Kasumi-1 (cell line): ENCODE results near the gene NUSAP1.
"Not testable (repeated sequence)": the region's sequence is repeated elsewhere in the genome, so short reads cannot be mapped to it uniquely, and the experiment has no call there.

Experiments
- DNase-seq, 2 experiments: peaks; one replicate each; lab custom pipeline; 2025; lab: John Stamatoyannopoulos, UW

The NUSAP1 gene

GRCh38 chr15:41332194-41333025, at the start of gene NUSAP1, which contains the start of gene OIP5:
Gene NUSAP1 (plus strand): TSS chr15:41332881. CDS start chr15:41332958, 77 bp downstream.
Gene OIP5 (minus strand): TSS chr15:41332591. CDS start chr15:41332561, 30 bp downstream.
- DNase-seq, result peak; percentile 92 to 95

GRCh38 chr15:41282980-41283652, 49.6 kb upstream of the NUSAP1 start:
- DNase-seq, result not testable (repeated sequence)

GRCh38 chr15:41283653-41284426, 48.8 kb upstream of the NUSAP1 start:
- DNase-seq, result peak; percentile 87 to 91

DNA sequence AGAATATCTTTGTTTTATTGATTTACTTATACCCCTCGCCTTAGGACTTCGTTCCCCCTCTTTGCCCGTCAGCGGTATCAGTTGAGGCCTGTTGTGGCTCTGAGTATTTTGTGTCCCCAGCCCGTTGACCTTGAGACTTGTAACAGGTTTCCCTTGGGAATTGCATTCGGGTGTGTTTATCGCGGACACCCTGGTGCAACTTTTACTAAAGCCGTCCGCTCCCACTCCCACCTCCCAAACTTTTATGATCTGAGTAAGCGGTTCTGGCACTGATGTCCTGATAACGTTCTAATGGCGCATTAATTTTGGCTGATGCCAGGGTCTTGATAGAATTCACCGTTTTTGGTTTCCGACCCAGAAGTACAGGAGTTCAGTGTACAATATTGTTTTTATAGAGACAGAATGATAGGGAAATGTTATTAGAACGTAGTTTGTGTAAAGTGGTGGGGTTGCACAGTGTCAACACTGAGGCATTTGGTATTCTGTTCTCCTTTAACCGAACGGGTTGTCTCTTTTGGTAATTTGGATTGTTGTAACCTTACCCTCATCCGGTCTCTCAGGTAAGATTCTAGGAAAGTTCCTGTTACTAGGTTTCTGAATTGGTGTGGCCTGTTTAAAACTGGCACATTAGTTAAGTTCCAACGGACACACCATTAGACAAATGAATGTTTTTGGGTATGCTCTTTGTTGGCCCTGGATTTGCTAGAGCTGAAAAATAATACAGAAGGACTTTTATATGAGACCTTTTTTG, 48.1 kb upstream of the NUSAP1 start:
- no peak for DNase-seq

DNA sequence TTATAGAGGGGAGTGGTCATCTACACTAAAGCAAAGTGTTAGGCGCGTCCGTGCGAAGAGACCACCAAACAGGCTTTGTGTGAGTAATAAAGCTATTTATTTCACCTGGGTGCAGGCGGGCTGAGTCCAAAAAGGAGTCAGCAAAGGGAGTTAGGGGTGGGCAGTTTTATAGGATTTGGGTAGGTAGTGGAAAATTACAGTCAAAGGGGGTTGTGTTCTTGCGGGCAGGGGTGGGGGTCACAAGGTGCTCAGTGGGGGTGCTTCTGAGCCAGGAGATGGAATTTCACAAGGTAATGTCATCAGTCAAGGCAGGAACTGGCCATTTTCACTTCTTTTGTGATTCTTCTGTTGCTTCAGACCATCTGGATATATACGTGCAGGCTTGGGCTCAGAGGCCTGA, 47.4 kb upstream of the NUSAP1 start:
- DNase-seq, result no peak

- DNase-seq, result no peak
Observed at GRCh38 chr15:41286665-41287333, 45.9 kb upstream of the NUSAP1 start.

- no peak for DNase-seq
Observed at GRCh38 chr15:41288464-41288863, 44.2 kb upstream of the NUSAP1 start.

GRCh38 chr15:41289953-41290352, 42.7 kb upstream of the NUSAP1 start:
- DNase-seq, result no peak

DNA sequence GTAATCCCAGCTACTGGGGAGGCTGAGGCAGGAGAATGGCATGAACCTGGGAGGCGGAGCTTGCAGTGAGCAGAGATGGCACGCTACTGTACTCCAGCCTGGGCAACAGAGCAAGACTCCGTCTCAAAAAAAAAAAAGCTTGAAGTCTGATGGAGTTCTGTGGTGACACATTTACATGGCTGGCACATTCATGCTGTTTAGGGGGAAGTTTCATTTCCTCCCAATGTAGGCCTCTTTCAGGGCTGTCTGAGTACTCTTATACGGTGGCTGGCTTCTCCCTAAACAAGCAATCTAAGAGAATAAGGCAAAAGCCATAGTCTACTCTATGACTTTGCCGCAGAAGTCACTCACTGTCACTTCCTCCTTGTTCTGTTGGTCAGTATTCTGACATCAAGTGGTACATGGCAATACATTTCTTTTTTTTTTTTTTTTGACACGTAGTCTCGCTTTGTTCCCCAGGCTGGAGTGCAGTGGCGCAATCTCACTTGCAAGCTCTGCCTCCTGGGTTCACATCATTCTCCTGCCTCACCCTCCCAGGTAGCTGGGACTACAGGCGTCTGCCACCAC, 41.5 kb upstream of the NUSAP1 start:
- no peak for DNase-seq

- DNase-seq, result no peak
Observed at GRCh38 chr15:41292521-41292920, 40.2 kb upstream of the NUSAP1 start.

DNA sequence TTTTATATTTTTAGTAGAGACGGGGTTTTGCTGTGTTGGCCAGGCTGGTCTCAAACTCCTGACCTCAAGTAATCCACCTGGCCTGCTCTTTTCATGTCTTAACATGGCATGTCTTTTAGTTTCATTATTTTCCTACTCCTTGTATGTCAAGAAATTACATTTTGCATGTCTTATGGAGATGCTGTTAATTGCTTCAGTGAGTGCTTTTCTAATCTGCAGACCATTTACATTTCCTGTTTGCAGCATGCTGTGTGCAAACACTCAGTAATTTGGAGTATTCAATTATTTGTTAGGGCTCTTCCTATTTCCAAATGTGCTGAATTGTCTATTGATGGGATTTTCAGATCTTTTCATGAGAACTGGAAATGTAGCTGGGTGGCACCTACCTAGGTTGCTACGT, 31.5 kb upstream of the NUSAP1 start:
- not testable (repeated sequence) for DNase-seq

DNA sequence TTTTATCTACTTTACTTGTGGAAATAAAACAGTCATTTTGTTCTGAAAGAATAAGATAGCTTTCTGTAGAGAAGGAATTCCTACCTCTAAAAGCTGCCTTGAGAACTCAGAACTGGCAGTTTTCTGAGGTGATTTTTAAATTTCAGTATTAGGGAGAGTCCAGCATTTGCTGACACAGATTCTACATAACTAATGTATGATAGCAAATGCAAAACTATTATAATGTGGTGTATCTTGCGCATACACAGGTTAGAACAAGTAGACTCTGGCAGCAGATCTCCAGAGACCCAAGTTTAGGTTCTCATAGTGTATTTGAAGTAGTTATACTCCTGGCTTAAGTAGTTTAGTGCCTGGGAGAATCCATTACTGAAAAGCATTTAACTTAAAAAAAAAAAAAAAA, 31.1 kb upstream of the NUSAP1 start:
- DNase-seq, result no peak

DNA sequence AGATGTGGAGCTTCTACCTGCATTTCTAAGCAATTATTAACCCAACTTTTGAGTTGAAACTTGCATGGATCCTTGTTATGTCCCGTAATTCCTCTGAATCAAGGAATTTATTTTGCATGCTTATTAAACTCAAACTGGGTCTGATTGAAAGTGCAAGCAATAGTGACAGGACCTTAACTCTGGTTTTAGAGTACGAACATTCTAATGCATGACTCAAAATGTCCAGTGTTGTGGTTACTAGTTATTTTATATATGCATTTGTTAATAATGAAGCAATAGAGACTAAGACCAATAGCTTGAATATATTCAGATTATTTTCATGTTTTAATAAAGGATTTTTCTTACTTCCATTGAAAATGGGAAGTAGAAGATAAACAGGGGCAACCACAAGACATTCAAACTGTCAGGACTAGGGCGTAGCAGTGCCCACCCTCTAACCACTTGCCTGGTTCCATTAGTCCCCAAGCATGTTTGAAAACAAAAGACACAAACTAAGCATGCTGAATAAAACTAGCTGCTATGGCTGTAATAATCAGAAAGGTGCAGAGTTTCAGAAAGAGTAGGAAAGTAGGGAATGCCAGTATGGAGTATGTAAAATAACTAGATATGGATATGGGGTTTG, 28.4 kb upstream of the NUSAP1 start:
- peak in 1 of 2 experiments; percentile 10 for DNase-seq

DNA sequence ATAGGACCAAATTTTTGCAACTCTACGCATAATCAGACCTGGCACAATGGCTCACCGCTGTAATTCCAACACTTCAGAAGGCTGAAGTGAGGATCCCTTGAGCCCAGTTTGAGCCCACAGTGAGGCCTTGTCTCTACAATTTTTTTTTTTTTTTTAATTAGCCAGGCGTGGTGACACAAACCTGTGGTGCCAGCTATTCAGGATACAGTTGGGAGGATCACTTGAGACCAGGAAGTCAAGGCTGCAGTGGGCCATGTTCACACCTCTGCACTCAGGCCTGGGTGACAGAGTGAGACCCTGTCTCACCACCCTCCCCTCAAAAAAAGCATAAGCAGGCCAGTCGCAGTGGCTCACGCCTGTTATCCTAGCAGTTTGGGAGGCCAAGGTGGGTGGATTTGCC, 25.0 kb upstream of the NUSAP1 start:
- DNase-seq, result no peak

DNA sequence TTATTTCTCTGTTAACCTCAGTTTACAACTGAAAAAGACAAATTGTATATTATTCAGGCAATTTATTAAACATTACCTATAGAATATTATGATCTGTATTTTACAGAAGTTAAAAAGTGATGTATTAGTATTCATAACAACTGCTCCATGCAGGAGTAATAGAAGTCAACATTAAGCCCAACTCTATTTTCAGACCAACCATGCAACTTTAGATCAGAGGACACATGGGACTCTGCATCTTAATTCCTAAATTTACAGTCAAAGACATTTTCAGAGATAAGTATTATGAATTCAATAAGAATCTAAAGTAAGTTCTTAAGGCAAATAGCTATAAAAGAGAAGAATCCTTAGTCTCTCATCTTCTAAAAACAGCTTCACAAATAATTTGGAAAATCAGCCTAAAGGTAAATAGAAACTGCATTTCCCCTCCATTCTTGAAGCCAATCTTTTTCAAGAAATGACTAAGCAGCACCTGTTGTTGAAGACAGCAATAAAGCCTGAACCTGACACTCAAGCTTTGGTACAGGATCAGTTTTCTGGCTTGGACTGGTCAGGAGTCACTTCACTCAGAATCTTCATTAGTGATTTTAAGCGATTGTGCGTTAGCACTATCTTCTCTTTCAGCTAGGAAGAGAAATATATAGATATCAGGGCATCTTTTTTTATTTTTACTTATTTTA, 23.3 kb upstream of the NUSAP1 start:
- no peak for DNase-seq

DNA sequence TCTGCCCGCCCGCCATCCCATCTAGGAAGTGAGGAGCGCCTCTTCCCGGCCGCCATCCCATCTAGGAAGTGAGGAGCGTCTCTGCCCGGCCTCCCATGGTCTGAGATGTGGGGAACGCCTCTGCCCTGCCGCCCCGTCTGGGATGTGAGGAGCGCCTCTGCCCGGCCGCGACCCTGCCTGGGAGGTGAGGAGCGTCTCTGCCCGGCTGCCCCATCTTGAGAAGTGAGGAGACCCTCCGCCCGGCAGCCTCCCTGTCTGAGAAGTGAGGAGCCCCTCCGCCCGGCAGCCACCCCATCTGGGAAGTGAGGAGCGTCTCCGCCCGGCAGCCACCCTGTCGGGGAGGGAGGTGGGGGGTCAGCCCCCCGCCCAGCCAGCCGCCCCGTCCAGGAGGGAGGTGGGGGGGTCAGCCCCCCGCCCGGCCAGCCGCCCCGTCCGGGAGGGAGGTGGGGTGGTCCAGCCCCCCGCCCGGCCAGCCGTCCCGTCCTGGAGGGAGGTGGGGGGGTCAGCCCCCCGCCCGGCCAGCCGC, 11.8 kb upstream of the NUSAP1 start:
- not testable (repeated sequence) for DNase-seq

GRCh38 chr15:41323611-41324010, 9.1 kb upstream of the NUSAP1 start:
- DNase-seq, result no peak

DNA sequence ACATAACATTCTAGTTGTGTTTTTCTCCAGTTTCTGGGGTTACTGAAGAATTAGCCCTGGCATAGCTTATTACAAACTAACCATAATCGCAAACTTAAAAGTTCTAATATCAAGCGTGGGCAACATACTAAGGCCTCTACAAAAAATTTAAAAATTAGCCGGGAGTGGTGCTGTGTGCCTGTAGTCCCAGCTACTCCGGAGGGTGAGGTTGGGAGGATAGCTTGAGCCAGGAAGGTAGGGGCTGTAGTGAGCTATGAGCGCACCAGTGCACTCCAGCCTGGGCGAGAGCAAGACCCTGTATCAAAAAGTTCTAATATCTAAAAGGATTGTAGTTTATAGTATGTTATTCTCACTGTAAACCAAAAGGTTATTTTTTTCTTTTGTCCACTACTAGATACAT, 1.4 kb upstream of the NUSAP1 start:
- DNase-seq, result no peak

DNA sequence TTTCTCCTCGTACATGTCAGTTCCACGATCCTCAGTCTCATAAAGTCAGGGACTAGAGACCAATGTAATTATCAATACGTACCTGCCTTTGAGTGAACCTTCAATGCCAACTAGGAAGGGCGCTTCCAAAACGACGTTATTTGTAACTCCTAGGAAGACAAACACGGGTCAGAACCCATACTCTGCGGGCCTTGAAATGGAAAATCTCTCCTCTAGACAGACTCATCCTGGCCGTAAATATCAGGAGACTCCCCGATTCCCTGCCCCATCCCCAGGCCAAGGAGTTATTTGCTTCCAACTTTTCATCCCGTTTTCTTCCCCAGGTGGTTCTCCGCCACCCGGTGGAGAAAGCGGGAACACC, 868 bp upstream of the NUSAP1 start:
- DNase-seq, result no peak
